ENCODE results near the gene DBNL. TPM values are rescaled to one million over a fixed set of nuclear protein-coding genes. Genes with fewer than 3 reads are reported as not detected.

Gene DBNL
- polyA plus RNA-seq, 3 donors = 228 to 321 (median 304) TPM

DNA sequence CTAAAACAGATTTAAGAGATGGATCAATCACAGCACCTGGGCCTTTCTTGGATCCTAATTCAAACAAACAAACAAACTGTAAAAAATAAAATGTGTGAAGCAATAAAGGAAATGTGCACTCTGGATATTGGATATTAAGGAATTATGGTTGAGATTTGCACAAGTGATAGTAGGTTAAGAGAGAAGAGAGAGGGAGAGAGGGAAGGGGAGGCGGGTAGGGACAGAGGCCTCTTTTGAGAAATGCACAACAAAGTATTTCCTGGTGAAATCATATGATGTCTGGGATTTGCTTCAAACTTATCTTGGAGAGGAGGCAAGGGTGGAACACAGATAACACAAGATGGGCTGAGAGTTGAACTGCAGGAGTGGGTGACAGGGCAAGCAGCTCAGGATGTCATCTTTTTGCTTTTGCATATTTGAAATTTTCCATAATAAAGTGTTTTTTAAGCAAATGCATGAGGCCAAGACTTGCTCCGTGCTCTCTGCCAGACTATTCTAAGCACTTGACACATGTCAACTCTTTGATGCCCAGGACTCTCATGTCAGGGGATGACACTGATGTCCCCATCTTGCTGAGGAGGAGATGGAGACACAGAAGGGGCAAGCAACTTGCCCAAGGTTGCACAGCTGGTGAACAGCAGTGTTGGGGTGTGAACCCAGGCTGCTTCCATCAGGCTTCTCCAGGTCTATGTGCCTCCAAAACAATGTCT, 50.5 kb downstream of the DBNL start:
- Histone ChIP-seq H3K9ac (ENCODE audit: insufficient read depth, low read length, poor library complexity, severe bottlenecking) (no peak overlapping the region), H3K36me3 (replicated peaks in 1 of 2; ENCODE audit: control insufficient read depth in 1 of 2, insufficient read depth in 2 of 2, low read length in 2 of 2) (no peaks in the 10 kb centered on the region), H3K79me2 (ENCODE audit: insufficient read depth, low read length) (no peaks in the 10 kb centered on the region), H3K27me3 (ENCODE audit: control insufficient read depth in 2 of 2, insufficient read depth in 2 of 2, low read length in 2 of 2) (no peaks in the 10 kb centered on the region), H2AFZ (ENCODE audit: insufficient read depth, low read depth, low read length, poor library complexity, severe bottlenecking) (peak overlapping the region; percentile 17), H3K4me3 (replicated peaks in 1 of 3; ENCODE audit: low read depth in 2 of 3, low read length in 3 of 3) (no peak overlapping the region), H3K4me1 (ENCODE audit: control insufficient read depth in 1 of 2, insufficient read depth in 2 of 2, low read length in 2 of 2) (no peaks in the 10 kb centered on the region), H3K27ac (ENCODE audit: low read depth in 1 of 2, low read length in 2 of 2) (no peak overlapping the region), H3K4me2 (replicated peaks; ENCODE audit: extremely low read depth, low read length, poor library complexity, severe bottlenecking) (no peak overlapping the region), H4K20me1 (ENCODE audit: insufficient read depth, low read length) (no peaks in the 10 kb centered on the region), H3K9me3 (replicated peaks in 1 of 2; ENCODE audit: control insufficient read depth in 1 of 2, insufficient read depth in 1 of 2, low read length in 2 of 2) (no peaks in the 10 kb centered on the region)
- TF ChIP-seq, protein P1, sequence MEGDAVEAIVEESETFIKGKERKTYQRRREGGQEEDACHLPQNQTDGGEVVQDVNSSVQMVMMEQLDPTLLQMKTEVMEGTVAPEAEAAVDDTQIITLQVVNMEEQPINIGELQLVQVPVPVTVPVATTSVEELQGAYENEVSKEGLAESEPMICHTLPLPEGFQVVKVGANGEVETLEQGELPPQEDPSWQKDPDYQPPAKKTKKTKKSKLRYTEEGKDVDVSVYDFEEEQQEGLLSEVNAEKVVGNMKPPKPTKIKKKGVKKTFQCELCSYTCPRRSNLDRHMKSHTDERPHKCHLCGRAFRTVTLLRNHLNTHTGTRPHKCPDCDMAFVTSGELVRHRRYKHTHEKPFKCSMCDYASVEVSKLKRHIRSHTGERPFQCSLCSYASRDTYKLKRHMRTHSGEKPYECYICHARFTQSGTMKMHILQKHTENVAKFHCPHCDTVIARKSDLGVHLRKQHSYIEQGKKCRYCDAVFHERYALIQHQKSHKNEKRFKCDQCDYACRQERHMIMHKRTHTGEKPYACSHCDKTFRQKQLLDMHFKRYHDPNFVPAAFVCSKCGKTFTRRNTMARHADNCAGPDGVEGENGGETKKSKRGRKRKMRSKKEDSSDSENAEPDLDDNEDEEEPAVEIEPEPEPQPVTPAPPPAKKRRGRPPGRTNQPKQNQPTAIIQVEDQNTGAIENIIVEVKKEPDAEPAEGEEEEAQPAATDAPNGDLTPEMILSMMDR (IDR thresholded peaks at IDR 0.05) = no peak
- H3K4me3 Mint-ChIP-seq = no peak overlapping the region
- 94% methylated on average over 2 of the region's 2 CpGs for WGBS (ENCODE audit: insufficient coverage)
- H3K4me1 Mint-ChIP-seq = peaks cover 11% of the 10 kb centered on the region
- H3K9me3 Mint-ChIP-seq = peaks cover 0 to 6% (median 0%) of the 10 kb centered on the region in 7 donors
- DNase-seq = no peak
- H3K27ac Mint-ChIP-seq = no peak overlapping the region
- no peaks in the 10 kb centered on the region for H3K36me3 Mint-ChIP-seq
- H3K27me3 Mint-ChIP-seq (ENCODE audit: low read depth in 3 of 3) = peaks cover 0 to 6% (median 5%) of the 10 kb centered on the region in 3 donors
- intact Hi-C loops (cut with micrococcal nuclease) = no loop called here

DNA sequence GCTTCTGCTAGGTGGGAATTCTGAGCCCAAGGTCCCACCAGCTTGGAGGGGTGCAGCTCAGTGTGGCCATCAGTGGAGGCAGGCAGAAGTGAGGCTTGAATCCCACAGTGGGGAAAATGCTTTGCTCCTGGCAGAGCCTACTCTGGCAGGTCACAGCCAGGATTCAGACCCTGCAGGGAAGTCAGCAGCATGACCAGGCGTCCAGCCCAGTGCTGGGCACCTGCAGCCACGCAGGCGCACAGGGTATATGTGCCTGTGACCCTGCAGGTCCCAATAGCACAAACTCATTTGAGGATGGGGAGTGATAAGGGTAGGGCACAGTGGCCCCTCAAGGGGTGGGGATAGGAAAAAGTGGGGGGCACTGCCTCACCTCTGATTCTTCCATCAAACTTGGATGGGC, 51.3 kb downstream of the DBNL start:
- Histone ChIP-seq H3K27me3 (ENCODE audit: control insufficient read depth in 2 of 2, insufficient read depth in 2 of 2, low read length in 2 of 2) (no peaks in the 10 kb centered on the region), H3K9me3 (replicated peaks in 1 of 2; ENCODE audit: control insufficient read depth in 1 of 2, insufficient read depth in 1 of 2, low read length in 2 of 2) (no peaks in the 10 kb centered on the region), H3K9ac (ENCODE audit: insufficient read depth, low read length, poor library complexity, severe bottlenecking) (no peak overlapping the region), H3K27ac (ENCODE audit: low read depth in 1 of 2, low read length in 2 of 2) (no peak overlapping the region), H3K79me2 (ENCODE audit: insufficient read depth, low read length) (no peaks in the 10 kb centered on the region), H4K20me1 (ENCODE audit: insufficient read depth, low read length) (no peaks in the 10 kb centered on the region), H2AFZ (ENCODE audit: insufficient read depth, low read depth, low read length, poor library complexity, severe bottlenecking) (no peak overlapping the region), H3K4me2 (replicated peaks; ENCODE audit: extremely low read depth, low read length, poor library complexity, severe bottlenecking) (no peak overlapping the region), H3K4me3 (replicated peaks in 1 of 3; ENCODE audit: low read depth in 2 of 3, low read length in 3 of 3) (no peak overlapping the region), H3K4me1 (ENCODE audit: control insufficient read depth in 1 of 2, insufficient read depth in 2 of 2, low read length in 2 of 2) (no peaks in the 10 kb centered on the region), H3K36me3 (replicated peaks in 1 of 2; ENCODE audit: control insufficient read depth in 1 of 2, insufficient read depth in 2 of 2, low read length in 2 of 2) (no peaks in the 10 kb centered on the region)
- intact Hi-C loops (cut with micrococcal nuclease) = no loop called here
- Mint-ChIP-seq H3K4me1 (peaks cover 11% of the 10 kb centered on the region), H3K36me3 (no peaks in the 10 kb centered on the region), H3K27me3 (ENCODE audit: low read depth in 3 of 3) (peaks cover 2 to 5% (median 3%) of the 10 kb centered on the region in 3 donors), H3K9me3 (peaks cover 0 to 6% (median 0%) of the 10 kb centered on the region in 7 donors), H3K4me3 (no peak overlapping the region), H3K27ac (no peak overlapping the region)
- WGBS (ENCODE audit: insufficient coverage) = 94% methylated on average over 2 of the region's 3 CpGs
- DNase-seq = no peak
- TF ChIP-seq, protein P1 (IDR thresholded peaks at IDR 0.05) = no peak
